T1000 (cell line): ENCODE data around the gene CYP4F11.
"Not testable (repeated sequence)": the region's sequence is repeated elsewhere in the genome, so short reads cannot be mapped to it uniquely, and the experiment has no call there.

ENCODE experiments used
- DNase-seq: peaks from one replicate; lab custom pipeline; 2025; ENCODE audit warnings: mixed read lengths; lab: John Stamatoyannopoulos, UW

Gene CYP4F11

DNA sequence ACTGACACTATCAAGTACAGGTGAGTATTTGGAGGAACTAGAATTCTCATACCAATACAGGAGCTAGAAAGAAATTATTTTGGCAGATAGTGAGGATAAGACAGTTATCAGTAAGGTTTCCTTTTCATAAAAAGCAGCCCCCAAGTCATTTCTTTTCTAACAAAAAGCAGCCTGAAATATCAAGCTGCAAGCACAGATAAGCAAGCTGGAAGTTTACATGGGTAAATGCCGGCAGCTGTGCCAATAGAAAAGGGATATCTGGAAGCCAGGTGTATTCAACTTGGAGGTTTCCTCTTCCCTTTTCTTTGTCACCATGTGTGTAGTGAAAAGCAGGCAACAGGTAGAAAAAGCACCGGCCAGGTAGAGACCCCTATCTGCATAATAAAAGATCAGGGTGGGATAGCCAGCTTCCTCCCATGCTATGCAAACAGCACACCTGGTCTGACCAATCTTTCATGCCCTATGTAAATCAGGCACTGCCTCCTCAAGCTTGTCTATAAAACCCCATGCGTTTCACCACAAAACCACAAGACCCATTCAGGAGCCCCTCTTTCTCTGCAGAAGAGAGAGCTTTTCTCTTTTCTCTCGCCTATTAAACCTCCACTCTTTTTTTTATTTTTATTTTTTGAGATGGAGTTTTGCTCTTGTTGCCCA is 59.4 kb downstream of the CYP4F11 start:
- DNase-seq = no peak

DNA sequence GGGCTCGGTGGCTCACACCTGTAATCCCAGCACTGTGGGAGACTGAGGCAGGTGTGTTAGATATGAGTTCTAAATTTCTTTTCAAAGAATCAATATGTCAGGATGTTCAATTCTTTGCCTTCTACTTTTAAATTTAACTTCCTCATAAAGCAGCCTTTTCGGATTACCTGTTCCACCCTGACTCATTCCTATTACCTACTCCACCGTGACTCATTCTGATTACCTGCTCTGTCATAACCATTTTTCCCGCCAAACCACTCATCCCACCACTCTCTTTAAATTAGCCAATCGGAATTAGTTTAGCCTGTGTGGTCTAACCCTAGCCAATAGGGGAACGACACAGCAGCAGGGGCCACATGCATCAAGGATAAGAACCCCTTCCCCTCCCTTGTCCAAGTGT is 60.6 kb downstream of the CYP4F11 start:
- DNase-seq = not testable (repeated sequence)

DNA sequence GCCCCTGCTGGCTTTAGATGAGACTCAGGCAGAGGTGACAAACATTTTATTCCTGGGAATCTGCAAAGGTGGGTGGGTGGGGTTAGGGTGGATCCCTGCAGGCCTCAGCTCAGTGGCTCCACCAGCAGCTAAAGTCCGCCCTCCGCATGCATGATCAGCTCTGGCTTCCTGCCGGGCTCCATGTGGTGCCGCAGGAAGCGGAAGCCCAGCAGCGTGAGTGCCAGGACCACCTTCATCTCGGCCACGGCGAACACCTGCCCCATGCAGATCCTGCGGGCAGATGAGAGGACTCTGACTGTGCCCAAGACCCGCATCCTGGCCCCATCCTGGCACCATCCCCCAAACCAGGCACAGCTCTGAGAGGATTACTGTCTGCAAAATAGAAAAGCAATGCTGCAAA is 62.8 kb downstream of the CYP4F11 start:
- no peak for DNase-seq

DNA sequence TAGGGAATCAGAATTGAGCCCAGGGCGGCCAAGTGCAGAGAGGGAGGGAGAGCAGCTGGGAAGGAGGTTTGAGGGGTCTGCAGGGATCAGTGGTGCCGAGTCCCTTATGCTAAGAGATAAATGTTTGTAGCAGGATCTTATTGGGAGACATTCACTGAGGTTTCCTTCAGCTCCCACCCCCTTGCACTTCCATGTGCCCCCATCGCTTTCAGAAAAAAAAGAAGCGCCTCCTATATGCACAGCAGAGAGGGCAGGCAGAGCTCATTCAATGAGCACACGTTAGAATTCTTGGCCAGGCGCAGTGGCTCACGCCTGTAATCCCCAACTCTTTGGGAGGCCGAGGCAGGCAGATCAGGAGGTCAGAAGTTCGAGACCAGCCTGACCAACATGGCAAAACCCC is 64.5 kb downstream of the CYP4F11 start:
- no peak for DNase-seq

DNA sequence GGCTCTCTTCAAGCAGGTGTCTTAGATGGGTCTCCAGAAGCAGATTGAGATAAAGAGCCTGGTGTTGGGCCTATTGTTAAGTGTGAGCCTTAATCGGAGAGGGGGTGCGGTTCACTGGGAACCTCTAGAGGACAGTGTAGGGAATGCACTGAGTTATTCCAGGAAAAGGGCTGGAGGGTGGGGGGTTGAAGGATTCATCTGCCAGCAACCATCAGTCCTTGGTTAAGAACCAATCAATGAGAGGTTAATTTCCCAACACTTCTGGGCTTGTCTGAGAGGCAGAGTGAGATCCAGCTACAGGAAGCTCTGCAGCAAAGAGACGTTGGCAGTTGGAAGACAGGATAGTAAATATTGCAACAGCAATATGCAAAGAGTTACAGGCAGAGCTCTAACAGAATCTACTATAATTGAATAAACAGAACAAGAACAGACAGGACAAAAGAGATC is 65.2 kb downstream of the CYP4F11 start:
- DNase-seq = no peak

DNA sequence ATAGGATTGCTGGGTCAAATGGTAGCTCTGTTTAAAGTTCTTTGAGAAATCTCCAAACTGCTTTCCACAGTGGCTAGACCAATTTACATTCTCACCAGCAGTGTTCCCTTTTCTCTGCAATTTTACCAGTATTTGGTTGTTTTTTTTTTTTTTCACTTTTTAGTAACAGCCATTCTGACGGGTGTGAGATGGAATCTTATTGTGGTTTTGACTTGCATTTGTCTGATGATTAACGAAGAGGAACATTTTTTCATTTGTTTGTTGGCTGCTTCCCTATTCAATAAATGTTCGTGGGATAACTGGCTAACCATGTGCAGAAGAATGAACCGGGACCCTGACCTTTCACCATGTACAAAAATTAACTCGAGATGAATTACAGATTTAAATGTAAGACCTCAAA is 67.7 kb downstream of the CYP4F11 start:
- no peak for DNase-seq

DNA sequence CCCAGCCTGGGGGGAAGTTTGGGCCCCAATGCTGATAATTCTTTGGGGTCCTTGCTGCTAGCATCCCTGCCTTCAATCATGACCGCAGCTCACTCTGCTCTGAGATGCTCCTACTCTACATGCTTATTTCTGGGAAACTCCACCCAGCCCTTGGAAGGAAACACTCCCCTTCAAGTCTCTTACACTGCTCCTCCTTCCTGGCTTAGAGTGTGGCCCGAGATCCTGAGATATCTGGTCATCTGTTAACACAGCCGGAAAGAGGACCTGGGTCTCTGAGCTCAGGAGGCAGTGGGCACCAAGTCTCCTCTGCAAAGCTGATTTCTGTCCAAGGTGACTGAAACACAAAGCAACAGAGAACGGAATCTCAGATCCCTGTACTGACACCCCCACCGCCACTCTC is 69.5 kb downstream of the CYP4F11 start:
- no peak for DNase-seq

DNA sequence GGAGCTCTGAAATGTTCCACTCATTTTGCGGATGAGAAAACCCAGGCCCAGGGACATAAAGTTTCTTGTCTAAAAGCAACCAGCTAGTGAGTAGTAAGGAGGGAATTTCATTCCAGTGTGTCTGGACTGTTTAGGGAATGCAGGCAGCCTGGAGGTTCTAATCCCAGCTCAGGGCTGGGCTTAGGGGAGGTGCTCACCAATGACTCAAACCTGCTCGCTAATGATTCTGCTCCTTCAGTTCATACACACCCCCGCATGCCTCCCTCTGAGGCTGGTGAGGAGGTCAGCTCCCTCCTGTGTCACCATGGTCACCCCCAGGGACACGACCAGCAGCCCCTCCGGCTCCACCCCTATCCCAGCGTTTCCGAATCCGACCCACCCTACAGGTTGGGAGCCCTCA is 71.1 kb downstream of the CYP4F11 start:
- DNase-seq = no peak

DNA sequence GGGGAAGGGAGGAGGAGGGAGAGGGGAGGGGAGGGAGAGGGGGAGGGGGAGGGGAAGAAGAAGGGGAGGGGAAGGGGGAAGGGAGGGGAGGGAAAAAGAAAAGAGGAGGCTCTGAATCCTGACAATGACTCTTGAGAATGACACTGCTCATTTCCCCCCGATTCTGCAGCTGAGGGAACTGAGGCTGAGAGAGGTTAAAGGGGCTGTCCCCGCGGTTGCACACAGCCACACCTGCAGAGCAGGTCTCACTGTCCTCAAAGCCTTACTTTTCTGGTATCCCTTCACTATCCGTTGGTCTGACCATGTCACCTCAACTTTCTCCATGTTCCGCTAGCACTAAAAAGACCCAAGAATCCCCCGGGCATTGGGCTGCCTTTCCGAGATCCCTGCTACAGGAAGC is 71.9 kb downstream of the CYP4F11 start:
- DNase-seq = no peak
